Stimulated activated CD4-positive, alpha-beta T cell treated with anti-CD3 and anti-CD28 coated beads, Interleukin-12 subunit alpha, Interleukin-12 subunit beta, amount 100 ng/mL, for 4 hours (primary cell): ENCODE results near the gene KPNA6.
"Not testable (repeated sequence)": the region's sequence is repeated elsewhere in the genome, so short reads cannot be mapped to it uniquely, and the experiment has no call there.

Experiments
- DNase-seq: peaks from one replicate; pipeline ENCODE4 v3.0.0-alpha.2; 2020

Gene KPNA6

GRCh38 chr1:32143302-32143695 lies 35.4 kb downstream of the KPNA6 start:
- DNase-seq = not testable (repeated sequence)

- DNase-seq = no peak
Measured at GRCh38 chr1:32144033-32144432, 36.2 kb downstream of the KPNA6 start.

- DNase-seq = not testable (repeated sequence)
Measured at GRCh38 chr1:32147799-32148198, 39.9 kb downstream of the KPNA6 start.

GRCh38 chr1:32150847-32151246 lies 43.0 kb downstream of the KPNA6 start:
- no peak for DNase-seq

- no peak for DNase-seq
Measured at GRCh38 chr1:32151319-32151787, 43.5 kb downstream of the KPNA6 start.

GRCh38 chr1:32159189-32159588 lies 51.3 kb downstream of the KPNA6 start:
- no peak for DNase-seq

- DNase-seq = no peak
Measured at GRCh38 chr1:32163405-32163804, 55.5 kb downstream of the KPNA6 start.

- DNase-seq = not testable (repeated sequence)
Measured at GRCh38 chr1:32165633-32166032, 57.8 kb downstream of the KPNA6 start.

- DNase-seq = no peak
Measured at GRCh38 chr1:32170991-32171390, 63.1 kb downstream of the KPNA6 start.

- no peak for DNase-seq
Measured at GRCh38 chr1:32172621-32173245, 64.9 kb downstream of the KPNA6 start.

GRCh38 chr1:32178380-32179192 lies 70.7 kb downstream of the KPNA6 start:
- DNase-seq = no peak

- DNase-seq = no peak
Measured at GRCh38 chr1:32179193-32179442, 71.3 kb downstream of the KPNA6 start.

GRCh38 chr1:32179443-32180185 lies 71.8 kb downstream of the KPNA6 start, which contains the start of gene TXLNA:
Gene TXLNA (plus strand): TSS chr1:32179675. CDS start chr1:32180346, 671 bp downstream.
- peak; percentile 89 for DNase-seq

- DNase-seq = peak; percentile 28
Measured at GRCh38 chr1:32180186-32181060, 72.6 kb downstream of the KPNA6 start.

GRCh38 chr1:32181065-32181464 lies 73.2 kb downstream of the KPNA6 start:
- no peak for DNase-seq

- DNase-seq = no peak
Measured at GRCh38 chr1:32181563-32181962, 73.7 kb downstream of the KPNA6 start.

- DNase-seq = no peak
Measured at GRCh38 chr1:32182060-32182459, 74.2 kb downstream of the KPNA6 start.

GRCh38 chr1:32184650-32185049 lies 76.8 kb downstream of the KPNA6 start:
- DNase-seq = no peak

- DNase-seq = no peak
Measured at GRCh38 chr1:32186077-32186476, 78.2 kb downstream of the KPNA6 start.

- no peak for DNase-seq
Measured at GRCh38 chr1:32186491-32186890, 78.6 kb downstream of the KPNA6 start.

GRCh38 chr1:32187850-32188249 lies 80.0 kb downstream of the KPNA6 start:
- DNase-seq = no peak

- no peak for DNase-seq
Measured at GRCh38 chr1:32192220-32192948, 84.5 kb downstream of the KPNA6 start.
